GM19452 (cell line): ENCODE measurements around the gene S100A3.
"Not testable (repeated sequence)": the region's sequence is repeated elsewhere in the genome, so short reads cannot be mapped to it uniquely, and the experiment has no call there.

Experiments used
- ATAC-seq: cut with Tn5 transposase; IDR thresholded peaks from one replicate; pipeline ENCODE4 v1.9.1; 2021; ENCODE audit not compliant: unreplicated experiment

The S100A3 gene

DNA sequence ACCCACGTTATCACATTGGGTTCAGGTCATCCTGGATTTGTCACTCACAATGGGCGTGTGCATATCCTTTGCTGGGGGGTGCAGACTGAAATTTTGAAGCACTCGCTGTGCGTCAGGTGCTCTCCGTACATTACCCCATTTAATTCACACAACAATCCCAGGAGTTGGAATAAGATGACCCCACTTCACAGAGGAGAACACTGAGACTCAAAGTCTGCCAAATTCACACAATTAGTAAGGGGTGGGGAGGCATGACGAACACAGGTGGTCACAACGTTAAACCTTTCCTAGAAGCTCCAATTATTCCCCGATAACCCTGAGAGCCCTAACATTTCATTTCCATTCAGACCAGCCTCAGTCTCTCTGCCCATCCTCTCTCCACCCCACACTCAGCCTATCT lies 20.4 kb upstream of the S100A3 start:
- ATAC-seq, result no peak

DNA sequence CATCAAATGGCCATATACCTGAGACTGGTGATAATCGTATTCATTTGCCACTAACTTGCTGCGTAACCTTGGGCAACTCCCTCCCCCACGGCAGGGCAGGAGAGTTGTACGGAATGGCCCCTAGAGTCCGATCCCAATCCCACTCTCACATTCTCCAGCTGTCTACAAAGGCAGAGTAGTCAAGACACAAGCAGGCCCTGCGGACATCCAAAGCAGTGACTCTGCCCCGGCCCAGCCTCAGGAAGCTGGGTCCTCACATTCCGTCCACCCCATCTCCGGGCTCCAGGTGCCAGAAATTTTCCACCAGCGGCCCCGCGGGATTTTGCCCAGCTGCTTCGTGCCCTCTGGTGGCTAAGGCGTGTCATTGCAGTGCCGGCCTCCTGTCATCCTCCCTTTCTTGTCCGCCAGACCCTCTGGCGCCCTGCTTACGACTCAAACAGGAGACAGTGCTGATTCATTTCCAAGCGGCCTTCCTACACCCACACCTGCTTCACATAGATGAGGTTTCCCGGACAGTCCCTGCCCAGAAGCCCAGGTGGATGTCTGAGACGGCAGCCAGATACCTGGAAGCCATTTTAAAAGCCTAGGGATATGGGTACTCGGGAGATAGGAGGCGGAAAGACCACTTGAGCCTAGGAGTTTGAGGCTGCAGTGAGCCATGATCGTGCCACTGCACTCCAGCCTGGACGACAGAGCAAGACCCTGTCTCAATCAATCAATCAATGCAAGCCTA lies 19.5 kb upstream of the S100A3 start:
- no peak for ATAC-seq

DNA sequence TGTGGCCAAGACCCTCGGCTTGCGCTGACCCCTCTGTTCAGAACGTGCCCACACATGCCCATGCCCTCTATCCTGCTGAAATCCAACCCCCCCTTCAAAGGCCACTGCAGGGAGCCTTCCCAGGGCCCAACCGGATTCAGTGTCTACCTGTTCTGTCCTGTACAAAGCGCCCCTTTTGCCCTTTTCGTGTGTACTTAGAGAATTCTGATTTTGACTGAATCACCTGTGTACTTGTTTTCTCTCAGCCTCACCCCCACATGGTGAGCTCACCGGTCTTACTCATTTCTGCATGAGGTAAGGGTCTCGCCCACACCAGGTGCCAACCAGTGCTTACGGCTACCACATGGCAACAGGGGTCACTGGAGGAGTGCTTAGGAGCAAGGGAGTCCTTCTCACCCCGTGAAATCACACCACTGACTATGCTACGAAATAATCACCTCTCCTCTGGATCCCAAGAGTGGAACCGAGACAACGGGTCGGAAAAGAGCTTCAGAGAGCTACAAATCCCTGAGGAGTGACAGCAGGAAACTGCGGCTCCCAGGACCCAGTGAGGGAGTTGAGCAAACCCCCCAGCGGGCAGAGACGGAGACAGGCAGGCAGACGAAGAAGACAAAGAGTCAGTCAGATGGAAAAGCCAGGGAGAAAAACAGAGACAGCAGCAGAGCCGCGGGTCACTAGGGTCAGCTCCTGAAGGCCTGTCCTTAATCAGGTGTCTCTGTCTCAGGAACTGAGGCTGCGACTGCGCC lies 18.7 kb upstream of the S100A3 start:
- no peak for ATAC-seq

DNA sequence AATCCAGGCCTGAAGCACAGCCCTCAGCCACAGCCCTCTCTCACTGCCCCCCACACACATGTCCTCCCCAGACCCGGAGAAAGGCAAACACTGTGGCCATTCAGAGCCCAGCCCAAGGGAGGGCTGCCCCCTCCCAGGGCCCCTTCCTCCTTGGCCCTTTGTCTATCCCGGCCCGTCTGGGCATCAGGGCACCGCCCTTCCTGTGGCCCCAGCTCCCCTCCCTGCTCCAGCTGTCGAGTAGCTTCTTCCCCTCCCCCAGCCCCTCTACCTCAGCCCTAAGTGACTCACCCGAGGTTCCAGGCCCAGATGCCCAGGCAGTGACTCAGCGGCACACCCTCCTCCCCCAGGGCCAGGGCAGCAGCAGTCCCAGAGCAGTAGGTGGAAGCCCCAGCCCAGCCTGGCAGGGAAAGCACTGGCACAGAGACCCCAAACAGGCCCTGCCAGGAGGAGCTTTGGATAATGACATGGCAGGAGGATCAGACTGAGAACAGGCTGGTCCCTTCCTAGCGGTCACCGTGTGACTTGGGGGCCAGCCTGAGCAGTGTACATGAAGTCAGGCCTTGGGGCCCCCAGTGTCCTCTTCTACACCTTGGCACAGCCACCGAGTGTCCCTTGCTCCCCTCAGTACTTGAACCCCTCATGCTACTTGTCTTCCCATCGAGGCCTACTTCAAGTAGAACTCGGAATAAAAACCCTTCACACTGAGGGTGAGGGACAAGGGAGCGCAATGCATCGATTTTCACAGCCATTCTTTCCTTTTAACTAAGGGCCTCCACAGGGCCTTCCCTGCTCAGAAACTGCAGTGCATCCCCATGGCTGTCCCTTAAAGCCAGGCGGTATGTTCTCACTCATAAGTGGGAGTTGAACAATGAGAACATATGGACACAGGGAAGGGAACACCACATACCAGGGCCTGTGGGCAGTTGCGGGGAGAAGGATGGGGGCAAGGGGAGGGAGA lies 17.6 kb upstream of the S100A3 start:
- no peak for ATAC-seq

DNA sequence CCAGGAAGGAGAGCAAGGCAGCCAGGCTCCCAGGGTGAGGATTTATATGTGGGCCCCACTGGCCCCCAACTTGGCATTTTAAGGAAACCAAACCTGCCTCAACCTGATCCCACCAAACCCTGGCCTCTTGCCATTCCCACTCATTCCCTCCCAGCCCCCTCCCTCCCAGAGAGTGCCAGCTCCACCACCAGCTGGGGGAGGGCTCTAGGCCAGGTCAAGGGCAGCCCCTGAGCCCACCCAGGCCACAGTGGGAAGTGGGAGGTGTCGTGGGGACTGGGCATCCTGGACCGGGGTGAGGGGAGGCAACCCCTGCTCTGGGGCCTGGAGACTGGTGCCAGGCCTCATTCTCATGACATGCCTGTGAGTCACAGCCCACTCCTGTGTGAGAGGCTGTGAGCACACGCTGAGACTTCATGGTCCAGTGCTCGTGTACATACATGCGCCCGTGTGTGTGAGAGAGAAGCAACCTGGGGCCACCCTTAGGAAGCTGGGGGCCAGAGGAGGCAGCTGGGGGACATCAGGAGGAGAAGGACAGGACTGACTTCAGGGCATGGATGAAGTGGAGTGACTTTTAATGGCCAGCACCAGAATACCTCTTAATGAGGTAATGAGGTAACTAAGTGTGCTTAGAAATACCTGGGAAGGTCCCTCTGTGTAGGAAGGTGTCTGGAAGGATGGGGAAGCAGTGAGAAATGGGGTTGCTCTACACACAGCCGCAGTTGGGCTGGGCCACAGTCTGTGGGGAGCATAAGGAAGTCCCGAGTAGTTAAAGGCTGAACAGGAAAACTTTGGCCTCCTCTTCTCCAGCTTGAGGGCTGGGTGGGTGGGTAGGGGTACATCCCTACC lies 16.7 kb upstream of the S100A3 start, which contains the start of gene S100A2:
S100A2 (minus strand) TSS at position 316 of the 846 bp plus-strand sequence. CDS start 1,967 bp downstream, outside the sequence.
- peak; percentile 41 for ATAC-seq

DNA sequence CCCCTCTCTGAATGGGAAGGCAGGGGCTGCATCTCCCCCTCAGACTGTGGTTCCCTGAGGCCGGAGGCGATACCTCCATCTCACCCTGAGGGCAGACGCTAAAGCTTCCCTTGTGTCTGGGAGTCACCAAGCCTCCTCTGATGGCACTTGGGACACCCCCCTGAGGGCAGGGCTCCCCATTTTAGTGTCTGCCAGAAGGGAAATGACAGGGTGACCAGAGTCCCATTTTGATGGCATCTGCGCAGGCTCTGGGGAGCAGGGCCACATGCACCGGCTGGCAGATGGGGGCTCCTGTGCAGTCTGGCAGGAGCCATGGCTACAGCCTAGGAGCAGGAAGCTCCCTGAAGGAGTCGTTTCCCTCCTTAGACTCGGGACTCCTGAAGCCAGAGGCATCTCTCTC lies 14.9 kb upstream of the S100A3 start:
- ATAC-seq, result no peak

DNA sequence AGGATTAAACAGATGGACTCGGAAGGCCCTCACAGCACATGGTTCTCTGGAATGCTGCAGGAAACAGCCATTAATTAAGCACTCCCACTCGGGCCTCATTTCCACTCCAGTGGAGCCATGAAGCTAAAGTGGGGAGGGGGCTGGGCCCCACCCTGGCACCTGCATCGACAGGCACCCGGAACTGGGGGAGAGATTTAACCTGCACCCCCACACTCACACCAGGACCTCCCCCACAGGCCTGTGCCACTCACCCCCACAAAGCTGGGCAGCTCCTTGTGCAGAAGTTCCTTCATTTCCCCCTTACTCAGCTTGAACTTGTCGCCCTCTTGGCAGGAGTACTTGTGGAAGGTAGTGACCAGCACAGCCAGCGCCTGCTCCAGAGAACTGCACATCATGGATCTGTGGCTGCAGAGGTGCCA lies 14.4 kb upstream of the S100A3 start:
- ATAC-seq, result no peak

DNA sequence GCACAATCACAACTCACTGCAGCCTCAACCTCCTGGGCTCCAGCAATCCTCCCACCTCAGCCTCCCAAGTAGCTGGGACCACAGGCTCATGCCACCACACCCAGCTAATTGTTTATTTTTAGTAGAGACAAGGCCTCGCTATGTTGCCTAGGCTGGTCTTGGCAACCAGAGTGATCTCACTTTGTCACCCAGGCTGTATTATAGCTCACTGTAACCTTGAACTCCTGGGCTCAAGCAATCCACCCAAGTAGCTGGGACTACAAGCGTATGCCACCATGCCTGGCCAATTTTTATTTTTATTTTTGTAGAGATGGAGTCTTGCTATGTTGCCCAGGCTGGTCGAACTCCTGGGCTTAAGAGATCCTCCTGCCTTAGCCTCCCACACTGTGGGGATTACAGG lies 13.0 kb upstream of the S100A3 start:
- not testable (repeated sequence) for ATAC-seq

DNA sequence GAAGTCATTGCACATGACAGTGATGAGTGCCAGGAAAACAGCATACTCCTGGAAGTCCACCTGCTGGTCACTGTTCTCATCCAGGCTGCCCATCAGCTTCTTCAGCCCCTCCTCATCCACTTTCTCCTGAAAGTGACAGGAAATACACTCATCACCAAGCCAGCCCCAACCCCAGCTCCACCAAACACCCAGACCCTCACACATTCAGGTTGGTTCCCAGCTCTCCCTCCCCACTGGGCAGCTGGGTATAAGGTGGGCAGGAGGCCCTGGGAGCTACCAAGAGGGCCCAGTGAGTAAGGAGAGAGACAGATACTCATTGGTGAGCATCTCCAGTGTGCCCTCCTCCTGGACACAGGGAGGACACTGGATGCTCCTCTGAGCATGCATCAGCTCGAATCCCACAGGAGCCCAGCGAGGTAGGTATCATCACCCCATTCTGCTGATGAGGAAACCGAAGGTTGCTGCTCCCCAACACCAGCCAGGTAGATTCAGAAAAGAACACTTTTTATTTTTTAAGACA lies 12.5 kb upstream of the S100A3 start:
- ATAC-seq, result no peak

DNA sequence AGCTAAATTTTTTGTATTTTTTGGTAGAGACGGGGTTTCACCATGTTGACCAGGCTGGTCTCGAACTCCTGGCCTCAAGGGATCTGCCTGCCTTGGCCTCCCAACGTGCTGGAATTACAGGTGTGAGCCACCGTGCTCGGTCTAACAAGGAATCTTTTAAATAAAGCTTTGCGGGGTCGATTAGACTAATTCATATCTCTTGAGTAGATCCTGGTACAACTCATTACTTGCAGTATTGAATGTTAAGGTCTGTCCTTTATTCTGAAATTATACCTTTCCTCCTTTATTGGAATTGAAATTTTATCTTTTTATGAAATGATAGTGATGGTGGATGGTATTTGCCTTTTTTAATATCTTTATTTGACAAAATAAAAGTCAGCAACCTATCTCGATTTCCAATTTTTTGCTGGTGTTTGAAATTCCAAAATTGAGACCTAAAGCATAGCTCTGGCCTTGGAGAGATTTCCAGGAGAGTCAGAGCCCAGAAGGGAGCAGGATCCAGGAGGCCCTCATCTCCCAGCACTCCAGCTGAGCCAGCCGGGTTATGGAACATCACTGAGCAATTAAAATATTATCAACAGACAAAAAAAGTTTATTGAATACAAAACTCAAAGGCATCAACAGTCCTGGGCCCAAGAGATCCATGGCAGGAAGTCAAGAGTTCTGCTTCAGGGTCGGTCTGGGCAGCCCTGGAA lies 11.9 kb upstream of the S100A3 start:
- no peak for ATAC-seq

DNA sequence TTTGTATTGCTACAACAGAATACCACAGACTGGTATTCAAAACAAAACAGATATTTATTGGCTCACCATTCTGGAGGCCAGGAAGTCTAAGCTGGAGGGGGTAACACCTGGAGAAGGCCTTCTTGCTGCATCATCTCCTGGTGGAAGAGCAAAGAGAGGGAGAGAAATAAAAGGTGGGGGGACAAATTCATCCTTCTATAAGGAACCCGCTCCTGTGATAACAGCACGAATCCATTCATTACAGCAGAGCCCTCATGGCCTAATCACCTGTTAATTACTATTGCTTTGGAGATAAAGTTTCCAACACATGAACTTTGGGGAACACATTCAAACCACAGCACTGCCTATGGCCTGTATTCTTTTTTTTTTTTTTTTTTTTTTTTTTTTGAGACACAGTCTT lies 11.2 kb upstream of the S100A3 start:
- ATAC-seq, result no peak

DNA sequence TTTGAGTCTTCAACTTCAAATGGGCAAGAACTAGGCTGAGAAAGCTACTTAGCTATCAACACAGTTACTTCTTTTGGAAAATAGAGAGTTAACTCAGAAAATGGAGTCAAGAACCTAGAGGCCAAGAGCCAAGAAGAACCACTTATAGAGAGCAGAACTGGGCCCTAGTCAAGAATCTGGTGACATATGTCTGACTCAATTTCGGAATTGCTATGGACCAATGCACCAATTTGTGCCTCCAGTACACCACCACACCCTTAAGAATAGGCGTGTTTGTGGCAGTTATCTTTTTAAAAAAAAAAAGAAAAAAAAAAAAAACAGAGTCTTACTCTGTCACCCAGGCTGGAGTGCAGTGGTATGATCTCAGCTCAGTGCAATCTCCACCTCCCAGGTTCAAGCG lies 8.8 kb upstream of the S100A3 start:
- no peak for ATAC-seq

DNA sequence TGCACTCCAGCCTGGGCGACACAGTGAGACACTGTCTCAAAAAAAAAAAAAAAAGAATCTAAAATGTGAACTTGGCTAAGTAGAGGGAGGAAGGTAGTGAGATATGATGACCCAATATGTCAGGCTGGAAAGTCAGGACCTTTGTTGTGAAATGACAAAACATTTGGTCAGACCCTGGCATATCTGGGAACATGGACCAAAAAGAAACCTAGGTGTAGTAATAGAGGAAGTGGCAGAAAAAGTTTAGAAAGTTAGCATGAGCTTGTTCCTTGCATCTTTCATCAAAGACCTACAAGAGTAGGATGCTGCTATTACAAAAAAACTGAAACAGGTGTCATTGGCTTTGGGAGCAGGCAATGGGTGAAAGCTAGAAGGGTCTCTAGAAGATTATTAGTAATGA lies 7.3 kb upstream of the S100A3 start:
- ATAC-seq, result no peak

DNA sequence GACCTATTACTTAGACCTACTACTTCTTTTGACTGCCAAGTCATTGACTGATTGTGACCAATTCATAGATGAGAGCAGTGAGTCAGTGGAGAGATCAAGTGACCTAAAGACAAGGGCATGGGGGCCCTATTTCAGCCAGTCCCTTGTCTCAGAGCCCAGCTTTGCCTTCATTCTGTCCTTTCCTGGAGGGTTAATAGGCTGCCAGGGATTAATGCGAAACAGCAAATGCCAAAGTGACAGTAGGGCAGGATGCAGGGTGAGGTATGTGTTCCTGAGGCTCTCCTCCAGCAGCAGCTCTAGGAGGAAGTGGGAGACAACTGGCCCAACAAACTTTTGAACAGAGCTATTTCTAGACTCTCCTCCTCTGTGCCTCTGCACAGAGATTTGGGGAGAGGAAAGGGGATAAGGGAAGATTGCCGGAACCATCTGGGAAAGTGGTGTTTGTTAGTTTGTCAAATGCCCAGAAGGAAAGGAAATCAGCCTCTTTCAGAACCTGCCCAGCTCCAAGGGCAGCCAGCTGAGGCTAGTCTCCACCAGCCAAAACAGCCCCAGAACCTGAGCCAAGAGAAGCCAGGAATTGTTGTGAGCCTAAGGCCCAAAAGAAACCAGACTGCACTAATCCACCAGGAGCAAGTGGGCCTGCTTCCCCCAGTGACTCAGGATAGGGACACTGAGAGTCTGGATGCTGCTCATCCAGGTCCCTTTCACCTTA lies 4.9 kb upstream of the S100A3 start:
- ATAC-seq, result no peak

DNA sequence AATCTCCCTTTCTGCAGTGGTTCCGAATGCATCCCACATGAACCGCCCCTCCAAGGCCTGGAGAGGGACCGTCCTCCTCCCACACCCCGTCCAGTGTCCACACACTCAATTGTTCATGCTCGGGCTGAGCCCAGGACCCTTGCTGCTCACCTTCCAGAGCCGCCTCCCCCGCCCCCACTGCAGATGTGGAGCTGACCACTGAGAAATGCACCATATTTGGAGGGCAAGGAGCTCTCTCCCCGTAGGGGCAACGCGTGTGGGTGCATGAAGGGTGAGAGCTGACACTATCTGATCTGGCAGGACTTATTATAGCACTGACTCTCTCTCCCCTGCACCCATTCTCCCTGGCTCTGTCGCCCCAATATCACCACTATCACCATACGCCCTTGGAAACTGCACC lies 4.0 kb upstream of the S100A3 start:
- ATAC-seq, result no peak

DNA sequence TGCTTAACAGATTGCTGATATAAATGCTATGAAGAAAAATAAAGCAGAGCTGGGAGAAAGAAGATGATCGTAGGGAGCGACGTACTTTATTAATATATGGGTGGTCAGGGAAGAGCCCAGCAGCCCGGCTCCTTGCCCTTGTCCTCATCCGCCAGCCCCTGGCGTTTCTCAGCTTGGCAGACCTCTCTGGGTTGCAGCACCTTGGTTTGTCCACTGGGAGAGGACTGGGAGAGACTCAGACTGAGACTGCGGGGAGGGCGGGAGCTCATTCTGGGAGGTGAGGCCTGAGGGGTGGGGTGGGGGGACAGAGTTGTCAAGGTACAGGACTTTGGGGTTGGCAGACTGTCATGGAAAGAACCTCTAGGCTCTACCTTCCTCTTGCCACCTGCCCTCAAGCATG lies 3.3 kb upstream of the S100A3 start:
- no peak for ATAC-seq

DNA sequence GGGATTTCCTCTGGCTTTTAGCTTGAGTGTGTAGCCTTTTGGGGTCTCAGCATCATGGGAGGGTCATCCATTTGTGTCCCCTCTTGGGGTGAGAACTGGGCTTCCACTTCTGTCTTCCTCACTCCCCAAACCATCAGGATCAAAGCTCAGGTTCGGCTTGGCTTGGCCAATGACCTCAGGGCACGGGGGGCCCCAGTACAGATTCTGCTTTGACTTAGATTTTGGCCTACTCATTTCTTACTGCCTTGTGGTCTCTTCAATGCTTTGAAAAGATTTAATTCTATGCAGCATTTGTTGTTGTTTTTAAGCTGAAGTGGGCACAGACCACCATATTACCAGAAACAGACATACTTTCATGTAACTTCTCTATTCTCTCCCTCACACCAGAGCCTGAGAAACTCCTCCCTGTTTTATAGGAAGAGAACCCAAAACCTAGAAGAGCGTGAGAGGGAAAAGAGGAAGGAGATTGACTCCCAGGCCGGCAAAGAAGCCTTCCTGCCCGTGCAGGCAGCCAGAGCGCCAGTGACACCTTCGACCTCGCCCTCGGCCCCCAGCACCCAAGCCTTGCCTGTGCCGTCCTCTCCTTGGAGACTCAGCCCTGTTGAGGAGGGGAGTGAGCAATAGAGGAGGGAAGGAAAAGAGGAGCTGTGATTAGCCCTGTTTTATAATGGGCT lies 1.9 kb upstream of the S100A3 start:
- no peak for ATAC-seq

DNA sequence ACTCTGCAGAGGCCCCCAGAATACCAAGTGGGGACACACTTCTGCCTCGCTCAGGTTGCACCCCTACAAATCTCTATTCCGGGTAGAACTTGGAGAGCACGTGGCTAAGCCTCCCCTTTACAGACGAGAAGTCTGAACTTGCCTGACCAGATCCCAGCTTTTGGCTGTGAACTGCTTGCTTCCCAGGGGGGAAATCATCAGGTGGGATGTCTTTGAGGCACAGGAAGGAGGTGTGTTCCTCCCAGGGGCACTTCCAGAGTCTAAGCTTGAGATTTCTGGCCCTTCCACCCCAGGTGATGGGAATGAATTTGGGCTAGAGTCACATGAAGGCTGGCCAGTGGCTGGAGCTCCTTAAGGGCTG lies 1.3 kb upstream of the S100A3 start:
- ATAC-seq, result no peak
